Hematopoietic multipotent progenitor cell (in vitro differentiated cells): Measurements from ENCODE around the gene SRGAP2. TPM values are rescaled to one million over a fixed set of nuclear protein-coding genes. Genes with fewer than 3 reads are reported as not detected.
"Not testable (repeated sequence)": the region's sequence is repeated elsewhere in the genome, so short reads cannot be mapped to it uniquely, and the experiment has no call there.

Experiments used
- DNase-seq, 3 donors: peaks; one replicate each; pipeline ENCODE4 v3.0.0-alpha.2; 2011 to 2015; ENCODE audit warnings: low read depth in 2 of 3, low spot score in 2 of 3
- total RNA-seq: library from RNA; depleted of rRNA; stranded (reverse); fragments of >200 nt; gene quantifications from one replicate; pipeline ENCODE4 v1.2.3, GENCODE V29; 2012

Gene SRGAP2
- 26.1 TPM for total RNA-seq

DNA sequence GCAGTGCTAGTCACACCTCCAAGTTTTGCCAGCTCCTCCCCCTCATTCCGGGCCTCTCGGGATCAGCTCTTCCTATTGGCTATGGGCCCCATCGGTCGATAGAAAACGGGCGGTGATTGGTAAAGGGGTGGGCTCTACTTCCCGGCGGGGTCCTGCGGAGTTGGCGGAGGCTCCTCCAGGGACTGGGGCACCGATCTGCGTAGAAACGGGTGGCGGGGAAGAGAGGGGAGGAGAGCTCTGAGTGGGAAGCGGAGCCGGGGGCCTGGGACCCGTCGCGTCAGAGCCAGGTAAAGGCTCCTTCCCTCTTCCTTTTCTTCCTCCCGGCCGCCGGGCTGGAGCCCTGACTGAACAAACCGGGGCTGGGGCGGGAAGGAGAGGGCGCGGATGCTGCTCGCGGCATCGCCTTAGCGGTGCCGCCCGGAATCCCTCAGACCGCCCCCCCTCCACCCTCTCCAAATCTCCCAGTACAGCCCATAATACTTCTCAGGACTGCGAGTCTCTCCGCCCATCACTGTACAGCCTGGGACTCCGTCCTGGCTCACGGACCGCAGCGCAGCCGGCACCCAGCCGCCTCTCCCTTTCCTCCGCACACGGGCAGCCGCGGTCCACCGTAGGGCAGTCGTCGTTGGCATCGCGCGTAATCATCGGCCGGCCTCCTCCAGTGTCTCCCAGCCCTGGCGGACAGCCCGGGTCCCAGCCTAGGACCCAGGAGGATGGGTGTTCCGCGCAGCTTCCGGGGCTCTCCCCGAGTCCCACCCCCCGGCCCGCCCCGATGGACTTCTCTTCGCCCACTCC lies at the start of gene SRGAP2:
TSS of gene SRGAP2 (plus strand) at position 178 of the 795 bp plus-strand sequence. CDS start 2,430 bp downstream, outside the sequence.
- DNase-seq = peak in 2 of 3 donors; percentile 20 to 25

DNA sequence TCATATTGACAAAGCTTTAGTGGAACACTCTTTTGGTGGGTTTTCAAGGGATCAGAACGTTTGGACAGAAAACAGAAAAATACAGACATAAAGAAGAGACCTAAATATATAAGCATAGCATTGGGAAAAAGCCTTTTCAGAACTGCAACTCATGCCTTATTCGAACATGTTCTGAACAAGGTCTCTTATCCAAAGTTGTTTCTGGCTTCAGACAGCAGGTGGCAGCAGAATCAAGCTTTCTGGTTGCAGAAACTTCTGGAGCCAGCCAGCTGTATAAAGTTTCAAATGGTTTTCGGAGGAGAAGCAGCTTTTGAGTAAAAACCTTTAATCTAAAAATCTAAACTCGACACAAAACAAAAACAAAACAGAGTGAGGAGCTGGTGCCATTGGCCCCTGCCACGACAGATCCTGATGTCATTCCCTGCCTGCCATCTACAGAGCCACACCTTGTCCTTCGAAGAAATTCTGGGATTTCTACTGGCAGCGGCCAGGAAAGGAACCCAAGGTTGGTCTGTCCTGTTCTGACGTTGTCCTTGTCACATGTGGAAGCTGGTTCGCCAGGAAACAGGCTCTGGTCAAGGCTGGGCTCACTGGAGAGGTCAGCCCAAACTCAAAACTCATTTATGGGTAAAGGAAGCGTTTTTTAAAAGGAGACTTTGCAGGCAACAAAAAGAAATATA lies 35.9 kb upstream of the SRGAP2 start:
- DNase-seq = not testable (repeated sequence)

GRCh38 chr1:206169794-206170193 lies 33.5 kb upstream of the SRGAP2 start:
- not testable (repeated sequence) for DNase-seq

DNA sequence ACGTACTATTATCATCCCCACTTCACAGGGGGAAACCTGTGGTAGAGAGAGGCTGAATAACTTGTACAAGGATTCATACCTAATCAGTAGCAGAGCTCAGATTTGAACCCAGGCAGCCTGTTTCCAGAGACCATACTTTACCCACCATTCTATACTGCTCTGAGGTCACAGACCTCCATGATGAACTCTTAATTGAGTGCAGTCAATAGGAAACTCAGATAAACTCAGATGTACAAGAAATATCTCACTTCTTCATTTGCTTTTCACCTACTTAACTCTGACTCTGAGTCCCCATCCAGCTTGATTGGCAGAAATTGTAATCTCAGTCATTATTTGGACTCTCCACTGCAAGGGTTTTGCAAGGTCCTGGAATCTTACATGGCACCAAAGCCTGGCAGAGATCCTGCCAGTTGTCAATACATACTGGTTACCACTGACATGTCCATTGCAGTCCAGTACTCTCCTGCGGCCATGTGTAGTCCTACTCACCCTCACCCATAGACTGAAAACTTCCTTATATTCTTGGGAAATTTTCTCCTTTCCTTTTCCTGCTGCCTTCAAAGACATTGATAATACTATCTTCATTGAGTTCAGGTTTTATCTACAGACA lies 30.1 kb upstream of the SRGAP2 start:
- DNase-seq = not testable (repeated sequence)

GRCh38 chr1:206174182-206174868 lies 29.0 kb upstream of the SRGAP2 start:
- not testable (repeated sequence) for DNase-seq

DNA sequence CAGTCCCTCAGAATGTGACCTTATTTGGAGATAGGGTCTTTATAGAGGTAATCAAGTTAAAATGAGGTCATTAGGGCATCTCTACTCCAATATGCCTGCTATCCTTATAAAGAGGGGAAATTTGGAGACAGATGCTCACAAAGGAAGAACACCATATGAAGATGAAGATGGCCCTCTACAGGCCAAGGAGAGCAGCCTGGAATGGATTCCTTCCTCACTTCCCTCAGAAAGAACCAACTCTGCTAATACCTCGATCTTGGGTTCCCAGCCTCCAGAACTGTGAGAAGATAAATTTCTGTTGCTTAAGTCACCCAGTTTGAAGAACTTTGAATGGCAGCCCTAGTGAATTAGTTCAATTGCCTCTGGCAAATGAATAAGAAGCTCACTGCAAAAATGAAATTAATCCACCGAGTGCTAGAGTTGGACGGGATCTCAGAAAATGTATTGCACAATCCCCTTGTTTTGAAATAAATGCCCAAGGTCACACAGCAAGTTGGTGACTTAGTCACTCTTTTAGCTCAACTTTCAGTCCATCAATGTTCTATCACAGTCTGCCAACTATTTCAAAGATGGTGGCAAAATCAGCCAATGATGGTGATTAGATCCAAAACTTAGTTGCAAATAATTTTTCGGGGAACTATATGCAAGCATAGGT lies 27.8 kb upstream of the SRGAP2 start:
- DNase-seq = not testable (repeated sequence)

GRCh38 chr1:206176114-206176502 lies 27.2 kb upstream of the SRGAP2 start:
- not testable (repeated sequence) for DNase-seq

GRCh38 chr1:206178061-206178989 lies 25.0 kb upstream of the SRGAP2 start:
- DNase-seq = not testable (repeated sequence)

DNA sequence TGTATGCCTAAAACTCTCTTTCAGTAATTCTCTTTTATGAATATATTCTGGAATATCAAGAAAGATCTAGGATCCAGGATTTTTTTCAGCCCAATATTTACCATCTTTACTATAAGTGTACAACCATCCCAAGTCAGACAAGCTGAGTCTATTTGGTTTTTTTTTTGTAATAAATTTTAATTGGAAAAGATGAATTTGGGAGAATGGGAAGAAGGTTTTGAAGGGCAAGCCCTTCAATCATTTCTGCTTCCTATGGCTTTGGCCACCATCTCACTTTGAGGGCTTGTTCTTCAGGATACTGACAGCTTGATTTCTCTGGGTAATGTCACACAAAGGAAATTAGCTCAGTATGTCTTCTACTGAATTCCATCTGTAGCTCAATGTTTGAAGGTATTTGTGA lies 23.7 kb upstream of the SRGAP2 start:
- not testable (repeated sequence) for DNase-seq

DNA sequence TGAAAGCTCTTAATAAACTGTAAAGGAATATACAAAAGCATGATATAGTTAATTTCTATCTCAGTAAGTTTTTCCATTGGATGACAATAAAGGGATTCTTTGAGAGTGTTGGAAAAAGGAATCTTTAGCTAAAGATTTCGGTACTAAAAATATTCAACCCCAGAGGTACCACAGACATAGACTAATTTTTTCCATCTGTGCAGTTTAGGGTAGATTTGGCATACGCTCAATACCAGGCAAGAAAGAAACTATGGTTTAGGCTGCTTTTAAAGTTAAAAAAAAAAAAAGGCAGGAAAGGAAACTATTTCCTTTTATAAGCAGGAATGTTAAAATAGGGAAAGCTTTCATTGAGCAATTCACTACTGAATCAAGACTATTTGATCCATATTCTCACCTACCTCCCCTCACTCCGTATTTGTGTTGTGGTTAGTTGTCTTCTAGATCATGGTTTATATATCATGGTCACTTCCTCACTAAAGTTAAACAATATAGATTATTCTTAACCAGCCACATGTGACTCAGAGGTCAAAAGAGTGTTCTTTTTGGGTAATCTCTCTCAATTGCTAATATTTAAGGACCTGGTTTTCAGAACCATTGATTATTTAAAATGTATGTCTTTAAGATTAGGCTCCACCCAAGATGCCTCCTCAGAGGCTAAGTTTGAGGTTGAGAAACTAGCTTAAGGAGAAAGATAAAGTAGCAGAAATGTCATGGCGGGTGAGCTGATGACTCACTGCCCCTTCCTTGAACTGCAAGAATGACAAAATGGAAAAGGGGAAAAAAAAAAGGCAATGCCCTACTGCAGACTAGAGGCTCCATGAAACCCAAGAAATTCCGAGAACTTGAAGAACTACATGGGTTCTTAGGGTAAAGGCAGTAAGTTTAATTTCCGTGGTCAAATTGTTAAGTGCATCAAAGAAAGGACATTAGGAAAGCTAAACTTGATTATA lies 20.7 kb upstream of the SRGAP2 start:
- not testable (repeated sequence) for DNase-seq

DNA sequence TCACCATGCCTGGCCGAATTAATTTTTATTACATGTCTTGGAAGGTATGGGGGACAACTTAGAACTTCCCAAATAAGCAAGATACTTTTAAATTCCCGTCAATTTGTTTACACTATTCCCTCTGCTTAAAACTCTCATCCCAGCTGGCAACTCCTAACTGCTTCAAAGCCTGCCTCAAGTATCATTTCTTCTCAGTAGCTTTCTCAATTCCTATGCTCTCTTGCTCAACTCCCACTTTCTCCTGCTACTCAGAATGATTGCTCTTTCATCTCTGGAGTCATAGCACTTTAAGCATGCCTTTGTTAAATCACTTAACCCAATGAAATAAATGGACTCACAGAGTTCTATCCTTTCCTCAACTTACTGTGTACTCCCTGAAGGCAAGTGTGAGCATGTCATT lies 19.6 kb upstream of the SRGAP2 start:
- DNase-seq = not testable (repeated sequence)

DNA sequence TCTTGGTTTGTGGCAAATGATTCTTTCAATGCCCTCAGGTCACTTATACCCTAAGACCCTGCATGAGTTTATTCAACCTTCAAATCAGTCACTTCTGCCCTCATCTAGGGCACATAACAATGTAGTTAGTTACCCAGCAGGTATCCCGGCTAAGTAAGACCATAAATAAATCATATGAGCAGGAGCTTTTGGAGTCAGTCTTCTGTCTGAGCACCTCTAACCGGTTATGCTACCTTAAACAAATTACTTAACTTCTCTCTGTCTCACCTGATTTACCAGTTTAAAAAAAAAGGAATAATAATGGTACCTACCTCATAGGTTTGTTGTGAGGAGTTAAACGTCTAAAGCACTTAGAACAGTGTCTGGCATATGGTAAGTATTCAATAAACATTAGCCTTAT lies 17.6 kb upstream of the SRGAP2 start:
- DNase-seq = not testable (repeated sequence)

- DNase-seq = not testable (repeated sequence)
Measured at GRCh38 chr1:206186826-206187225, 16.5 kb upstream of the SRGAP2 start.

DNA sequence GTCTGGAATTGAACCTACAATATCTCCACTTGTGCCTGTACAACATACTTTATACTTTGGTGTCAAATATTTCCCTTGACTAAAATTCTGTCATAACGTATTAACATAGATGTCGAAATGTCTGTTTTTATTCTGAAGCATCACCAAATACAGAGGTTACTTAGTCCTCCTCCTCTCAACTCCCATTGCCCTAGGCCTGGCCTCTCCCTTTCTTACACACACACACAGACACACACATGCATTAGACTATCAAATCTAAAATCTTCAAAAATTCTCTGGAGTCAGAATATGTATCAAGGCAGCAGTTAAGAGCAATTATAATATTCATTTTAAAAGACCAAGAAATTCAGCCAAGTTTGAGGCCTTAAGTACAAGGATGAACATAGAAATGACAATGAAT lies 8.2 kb upstream of the SRGAP2 start:
- DNase-seq = not testable (repeated sequence)

- DNase-seq = not testable (repeated sequence)
Measured at GRCh38 chr1:206196748-206197424, 6.5 kb upstream of the SRGAP2 start.

- peak; percentile 77 to 100 (median 98) for DNase-seq
Measured at GRCh38 chr1:206202789-206203363, 465 bp upstream of the SRGAP2 start, which contains the start of gene FAM72A. FAM72A (minus strand) TSS chr1:206202839; CDS start chr1:206202025, 814 bp downstream.

- DNase-seq = not testable (repeated sequence)
Measured at GRCh38 chr1:206204159-206204511, 794 bp downstream of the SRGAP2 start.
